Activated CD8-positive, alpha-beta memory T cell treated with anti-CD3 and anti-CD28 coated beads, Interleukin-2, amount 50 U/mL, for 1 hour (primary cell): ENCODE measurements around the gene CA5A.
"Not testable (repeated sequence)": the region's sequence is repeated elsewhere in the genome, so short reads cannot be mapped to it uniquely, and the experiment has no call there.

Experiments
- DNase-seq: peaks from one replicate; pipeline ENCODE4 v3.0.0-alpha.2; 2020; ENCODE audit errors: extremely low read depth

Gene CA5A

GRCh38 chr16:87936375-87937230, at the start of gene CA5A:
Gene CA5A, minus strand, starts transcription at chr16:87936529. Its CDS starts 79 bp downstream, at chr16:87936450.
- DNase-seq, result no peak

GRCh38 chr16:87985493-87985892, 49.2 kb upstream of the CA5A start:
- DNase-seq, result not testable (repeated sequence)

GRCh38 chr16:87984632-87985267, 48.4 kb upstream of the CA5A start:
- no peak for DNase-seq

GRCh38 chr16:87984180-87984579, 47.9 kb upstream of the CA5A start:
- DNase-seq, result not testable (repeated sequence)

- not testable (repeated sequence) for DNase-seq
These were observed 47.4 kb upstream of the CA5A start for GRCh38 chr16:87983737-87984097.

- not testable (repeated sequence) for DNase-seq
These were observed 46.9 kb upstream of the CA5A start for GRCh38 chr16:87983072-87983736.

GRCh38 chr16:87982581-87983041, 46.3 kb upstream of the CA5A start:
- DNase-seq, result no peak

- DNase-seq, result not testable (repeated sequence)
These were observed 45.0 kb upstream of the CA5A start for GRCh38 chr16:87981376-87981775.

- not testable (repeated sequence) for DNase-seq
These were observed 43.7 kb upstream of the CA5A start for GRCh38 chr16:87979911-87980630.

GRCh38 chr16:87979352-87979751, 43.0 kb upstream of the CA5A start:
- no peak for DNase-seq

- no peak for DNase-seq
These were observed 41.8 kb upstream of the CA5A start for GRCh38 chr16:87978127-87978526.

GRCh38 chr16:87976665-87977064, 40.3 kb upstream of the CA5A start:
- no peak for DNase-seq

- no peak for DNase-seq
These were observed 37.8 kb upstream of the CA5A start for GRCh38 chr16:87974178-87974577.

- DNase-seq, result no peak
These were observed 37.4 kb upstream of the CA5A start for GRCh38 chr16:87973717-87974116.

- DNase-seq, result no peak
These were observed 35.6 kb upstream of the CA5A start for GRCh38 chr16:87971933-87972332.

- DNase-seq, result no peak
These were observed 33.9 kb upstream of the CA5A start for GRCh38 chr16:87970186-87970585.

GRCh38 chr16:87968541-87968940, 32.2 kb upstream of the CA5A start:
- no peak for DNase-seq

- DNase-seq, result no peak
These were observed 30.4 kb upstream of the CA5A start for GRCh38 chr16:87966685-87967185.

GRCh38 chr16:87966064-87966645, 29.8 kb upstream of the CA5A start:
- no peak for DNase-seq

GRCh38 chr16:87965417-87965816, 29.1 kb upstream of the CA5A start:
- DNase-seq, result no peak

- no peak for DNase-seq
These were observed 27.8 kb upstream of the CA5A start for GRCh38 chr16:87964049-87964659.
